GM19193 (cell line): ENCODE data around the gene A4GALT.

Source experiments
- POLR2A ChIP-seq: IDR thresholded peaks from 4 replicates; pipeline ENCODE4 v1.6.1; 2011; ENCODE audit not compliant: insufficient read depth, insufficient read length; ENCODE audit errors: extremely low read depth

The A4GALT gene

DNA sequence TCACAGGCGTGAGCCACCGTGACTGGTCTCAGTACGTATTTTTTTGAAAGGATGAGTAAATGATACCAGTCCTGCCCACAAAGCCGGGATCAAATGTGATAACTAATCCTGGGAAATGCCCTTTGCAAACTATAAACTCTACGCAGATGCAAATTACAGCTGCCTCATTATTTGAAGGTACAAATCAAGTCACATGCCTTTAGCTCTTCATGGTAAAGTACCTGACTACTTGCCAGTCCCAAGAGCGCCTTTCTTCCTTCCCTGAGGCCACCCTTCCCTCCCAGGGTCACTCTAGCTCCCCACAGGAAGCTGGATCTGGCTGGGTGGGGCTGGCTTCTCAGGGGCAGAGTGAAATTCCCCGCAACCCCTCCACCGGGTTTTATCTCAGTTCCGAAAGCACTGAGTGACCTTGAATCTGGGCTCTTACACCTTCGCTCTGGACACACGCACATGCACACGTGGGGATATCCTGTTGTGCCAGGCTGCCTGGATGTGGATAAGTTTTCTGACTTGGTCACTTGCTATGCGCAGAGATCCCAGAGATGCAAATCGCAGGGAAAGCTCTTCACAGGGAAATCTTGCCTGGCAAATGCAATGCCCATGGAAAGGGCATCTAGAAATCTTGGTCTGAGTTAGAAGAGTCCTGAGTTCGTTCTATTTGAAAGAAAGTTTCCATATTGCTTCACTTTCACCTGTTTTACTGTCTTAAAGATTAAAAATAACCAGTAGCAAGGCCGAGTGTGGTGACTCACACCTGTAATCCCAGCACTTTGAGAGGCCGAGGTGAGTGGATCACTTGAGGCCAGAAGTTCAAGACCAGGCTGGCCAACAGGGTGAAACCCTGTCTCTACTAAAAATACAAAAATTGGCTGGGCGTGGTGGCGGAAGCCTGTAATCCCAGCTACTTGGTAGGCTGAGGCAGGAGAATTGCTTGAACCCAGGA lies 8.5 kb downstream of the A4GALT start:
- no peak for TF ChIP-seq POLR2A

DNA sequence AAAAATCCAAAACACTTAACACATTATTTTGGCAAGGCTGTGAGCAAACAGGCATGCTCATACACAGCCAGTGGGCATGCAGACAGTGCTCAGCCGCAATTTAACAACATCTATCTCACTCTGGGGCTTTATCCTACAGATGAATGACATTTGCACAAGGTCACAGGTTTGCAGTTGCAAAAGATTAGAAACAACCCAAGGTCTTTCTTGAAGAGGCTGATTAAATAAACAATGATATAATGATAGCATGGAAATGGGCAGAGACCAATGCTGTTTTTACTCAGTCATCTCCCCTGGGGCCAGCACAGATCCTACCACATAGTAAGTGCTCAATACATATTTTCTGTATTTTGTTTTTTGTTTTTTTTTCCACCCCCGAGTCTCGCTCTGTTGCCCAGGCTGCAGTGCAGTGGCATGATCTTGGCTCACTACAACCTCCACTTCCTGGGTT lies 9.4 kb downstream of the A4GALT start:
- TF ChIP-seq POLR2A, result no peak

DNA sequence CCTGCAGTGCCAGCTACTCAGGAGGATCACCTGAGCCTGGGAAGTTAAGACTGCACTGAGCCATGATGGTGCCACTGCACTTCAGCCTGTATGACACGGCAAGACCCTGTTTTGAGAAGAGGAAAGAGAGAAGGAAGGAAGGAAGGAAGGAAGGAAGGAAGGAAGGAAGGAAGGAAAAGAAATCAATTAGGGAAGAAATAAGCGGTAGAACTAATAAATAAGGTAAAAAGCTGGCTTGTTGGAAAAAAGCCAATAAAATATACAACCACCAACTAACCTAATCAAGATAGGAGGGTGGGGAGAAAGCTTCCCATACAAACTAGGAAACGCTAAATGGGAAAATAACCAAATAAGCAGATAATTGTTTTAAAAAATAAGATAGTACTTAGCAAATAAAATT lies 12.3 kb downstream of the A4GALT start:
- TF ChIP-seq POLR2A, result no peak

DNA sequence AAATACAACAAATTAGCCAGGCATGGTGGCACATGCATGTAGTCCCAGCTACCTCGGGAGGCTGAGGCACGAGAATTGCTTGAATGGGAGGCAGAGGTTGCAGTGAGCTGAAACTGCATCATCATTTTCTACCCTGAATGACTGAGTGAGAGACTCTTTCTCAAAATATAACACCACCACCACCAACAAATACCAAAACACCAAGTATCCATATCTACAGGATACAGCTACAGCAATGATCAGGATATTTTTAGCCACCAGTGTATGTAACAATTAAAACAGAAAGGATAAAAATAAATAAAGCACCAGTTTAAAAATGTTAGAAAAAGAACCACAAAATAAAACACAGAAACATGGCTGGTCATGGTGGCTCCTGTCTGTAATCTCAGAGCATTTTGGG lies 13.2 kb downstream of the A4GALT start:
- no peak for TF ChIP-seq POLR2A

DNA sequence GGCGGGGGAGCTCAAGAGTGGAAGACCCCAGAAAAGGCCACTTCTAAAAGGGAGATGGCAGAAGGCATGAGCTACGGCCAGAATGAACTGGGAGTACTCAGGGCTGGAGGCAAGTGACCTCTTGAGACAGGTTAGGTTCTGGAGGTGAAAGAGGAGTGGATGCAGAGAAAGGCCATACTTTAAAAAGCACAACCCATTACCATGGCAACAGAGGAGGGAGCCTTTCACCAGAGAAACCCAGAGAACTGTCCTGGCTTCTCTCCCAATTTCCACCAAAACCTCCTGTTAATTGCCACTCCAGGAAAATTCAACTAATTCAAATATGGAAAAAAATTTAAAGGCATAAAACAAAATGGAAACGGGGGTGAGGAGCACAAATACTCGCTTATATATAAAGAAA lies 15.8 kb downstream of the A4GALT start:
- no peak for TF ChIP-seq POLR2A

DNA sequence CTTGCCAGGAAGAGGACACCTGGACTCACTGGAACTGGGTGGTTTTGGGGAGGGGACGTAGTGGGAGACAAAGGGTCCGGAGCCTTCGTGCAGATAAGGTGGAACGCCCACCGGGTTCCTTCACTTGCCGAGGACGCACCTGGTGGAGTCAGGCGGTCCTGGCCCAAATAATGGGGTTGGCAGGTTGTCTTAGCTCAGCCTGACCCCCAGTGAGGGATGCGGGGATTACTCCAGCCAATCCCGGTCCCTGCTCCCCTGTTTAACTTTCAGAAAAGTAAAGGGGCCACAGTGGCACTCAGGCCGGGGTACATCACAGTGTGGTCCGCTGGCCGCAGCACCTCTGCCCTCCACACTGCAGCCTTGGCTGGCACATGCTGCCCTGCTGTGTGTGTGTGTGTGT lies 18.0 kb downstream of the A4GALT start:
- no peak for TF ChIP-seq POLR2A

DNA sequence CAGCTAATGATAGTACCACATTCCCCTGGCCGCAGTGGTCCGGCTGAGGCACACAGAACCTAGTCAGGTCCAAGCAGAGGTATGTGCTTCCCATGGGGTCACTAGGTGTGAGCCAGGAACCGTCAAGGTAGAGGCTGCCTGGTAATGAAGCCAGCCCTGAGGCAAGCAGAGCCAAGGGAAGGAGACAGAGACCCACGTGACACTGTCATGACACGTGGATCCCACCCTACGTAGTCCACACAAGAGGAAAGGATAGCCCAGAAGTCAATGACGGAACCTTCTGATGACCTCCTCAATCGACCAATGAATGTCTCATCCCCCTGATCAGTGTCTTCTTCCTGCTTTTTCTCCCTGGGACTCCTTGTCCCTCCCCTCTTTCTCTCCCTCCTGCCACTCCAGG lies 19.0 kb downstream of the A4GALT start:
- TF ChIP-seq POLR2A, result no peak

DNA sequence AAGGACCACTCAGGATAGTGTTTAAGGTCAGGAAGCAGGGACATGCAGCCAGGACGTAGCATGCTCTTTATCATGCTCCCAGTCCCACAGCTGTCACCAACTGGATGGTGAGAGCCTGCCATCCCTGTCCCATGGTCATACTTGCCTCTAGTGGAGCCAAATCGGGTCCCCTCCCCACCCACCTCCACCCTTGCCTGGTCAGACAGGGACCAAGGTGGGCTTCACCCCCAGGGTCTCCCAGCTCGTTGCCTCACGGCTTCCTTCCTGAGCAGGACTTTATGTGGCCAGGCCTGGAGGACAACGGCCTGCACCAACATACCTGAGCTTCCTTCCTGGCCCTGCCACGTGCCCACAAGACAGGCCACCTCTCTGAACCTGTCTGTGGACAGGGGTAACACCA lies 19.8 kb downstream of the A4GALT start:
- TF ChIP-seq POLR2A, result no peak

DNA sequence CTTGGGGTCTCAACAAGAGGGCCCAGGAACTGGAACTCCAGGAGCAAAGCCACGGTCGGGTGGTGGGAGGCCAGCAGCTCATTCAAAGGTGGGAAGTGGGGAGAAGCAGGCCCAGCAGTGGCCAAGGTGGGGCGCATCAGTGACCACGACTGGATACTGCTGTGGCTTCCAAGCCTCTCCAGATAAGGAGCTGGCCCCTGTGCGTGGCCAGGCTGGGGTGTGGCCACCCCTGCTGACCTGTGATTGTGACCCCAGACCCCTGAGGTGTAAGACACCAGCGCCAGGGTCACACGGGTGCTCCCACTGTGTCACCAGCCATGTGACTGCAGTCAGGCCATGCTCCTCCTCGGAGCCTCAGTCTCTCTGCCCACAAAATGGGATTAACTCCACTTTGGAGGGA lies 20.3 kb downstream of the A4GALT start:
- no peak for TF ChIP-seq POLR2A

DNA sequence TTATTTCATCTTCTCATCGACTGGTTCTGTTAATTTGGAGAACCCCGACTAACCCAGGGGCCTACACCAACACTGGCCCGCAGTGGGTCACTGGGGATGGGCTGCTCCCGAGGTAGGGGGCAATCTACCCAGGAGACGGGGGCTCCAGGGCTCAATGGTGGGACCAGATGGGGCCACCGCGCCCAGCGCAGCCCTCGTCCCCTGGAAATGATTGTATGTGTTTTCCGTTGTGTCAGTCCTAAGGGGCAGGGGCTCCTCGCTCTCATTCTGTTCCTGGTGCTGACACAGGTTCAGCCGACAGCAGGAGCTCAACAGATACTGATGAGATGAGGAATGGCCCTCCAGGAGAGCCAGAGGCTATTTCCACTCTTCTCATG lies 20.7 kb downstream of the A4GALT start:
- TF ChIP-seq POLR2A, result no peak

DNA sequence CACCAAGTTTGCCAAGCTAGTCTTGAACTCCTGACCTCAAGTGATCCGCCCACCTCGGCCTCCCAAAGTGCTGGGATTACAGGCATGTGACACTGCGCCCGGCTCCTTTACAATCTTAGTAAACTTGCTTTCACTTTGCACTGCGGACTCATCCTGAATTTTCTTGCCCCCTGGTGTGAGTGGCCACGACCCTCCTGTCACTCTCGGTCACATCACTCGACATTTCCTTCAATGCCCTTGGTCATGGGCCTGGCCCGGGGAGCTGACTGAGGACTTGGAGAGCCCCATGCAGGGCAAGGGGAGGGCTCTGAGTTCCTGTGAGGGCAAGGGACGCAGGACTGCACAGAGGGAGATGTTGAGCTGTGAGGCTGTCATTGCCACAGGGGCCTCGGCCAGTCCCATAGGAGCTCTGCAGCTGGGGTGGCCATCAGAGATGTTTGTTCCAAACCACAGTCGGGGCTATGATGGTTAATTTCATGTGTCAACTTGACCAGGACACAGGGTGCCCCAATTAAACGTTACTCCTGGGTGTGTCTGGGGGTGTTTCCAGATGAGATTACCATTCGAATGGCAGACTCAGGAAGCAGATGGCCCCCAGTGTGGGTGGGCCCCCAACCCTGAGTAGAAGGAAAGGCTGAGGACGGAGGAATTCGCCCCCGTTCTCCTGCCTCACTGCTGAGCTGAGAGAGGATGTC lies 21.2 kb downstream of the A4GALT start:
- TF ChIP-seq POLR2A, result no peak

DNA sequence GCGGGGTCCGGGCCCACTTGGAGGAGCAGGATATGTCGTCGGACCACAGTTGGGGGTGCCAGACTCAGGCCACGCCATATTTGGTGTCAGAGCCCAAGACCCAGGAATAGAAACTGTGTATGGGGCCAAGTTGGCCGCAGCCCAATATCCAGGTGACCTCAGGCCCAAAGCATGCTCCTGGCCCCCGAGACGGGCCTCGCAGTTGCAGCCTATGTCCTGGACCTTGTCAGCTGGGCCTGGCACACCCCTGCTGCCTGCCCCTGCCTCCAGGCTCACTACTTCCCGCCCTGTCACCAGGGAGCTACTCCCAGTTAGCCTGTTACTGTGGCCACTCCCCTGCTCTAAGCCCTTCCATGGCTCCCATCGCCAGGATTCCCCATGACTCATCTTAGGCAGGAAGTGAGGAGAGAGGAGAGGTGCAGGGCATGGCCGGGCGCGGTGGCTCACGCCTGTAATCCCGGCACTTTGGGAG lies 23.1 kb downstream of the A4GALT start:
- no peak for TF ChIP-seq POLR2A

DNA sequence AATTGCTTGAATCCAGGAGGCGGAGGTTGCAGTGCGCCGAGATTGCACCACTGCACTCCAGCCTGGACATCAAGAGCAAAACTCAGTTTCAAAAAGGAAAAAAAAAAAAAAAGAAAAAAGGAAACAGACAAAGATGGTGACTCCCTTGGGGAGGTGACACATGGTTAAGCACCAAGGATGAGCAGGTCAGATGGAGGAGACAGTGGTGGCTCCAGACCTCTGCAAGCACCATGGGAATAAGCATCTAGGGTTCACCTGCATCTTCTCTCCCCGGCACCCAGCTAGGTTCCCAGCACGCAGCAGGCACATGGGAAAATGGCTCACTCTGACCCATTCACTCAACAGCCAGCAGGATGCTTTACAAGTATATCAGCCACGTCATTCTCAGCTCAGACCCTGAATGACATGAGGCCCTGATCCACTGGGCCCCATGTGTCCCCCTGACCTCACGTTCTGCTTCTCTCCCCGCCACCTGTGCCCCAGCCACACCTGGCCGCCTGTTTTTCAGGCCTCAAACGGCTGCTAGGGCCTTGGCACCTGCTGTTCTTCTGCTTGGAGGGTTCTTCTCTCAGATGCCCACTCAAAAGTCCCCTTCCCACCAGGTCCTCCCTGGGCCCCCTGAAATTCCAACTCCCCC lies 24.2 kb downstream of the A4GALT start:
- no peak for TF ChIP-seq POLR2A

DNA sequence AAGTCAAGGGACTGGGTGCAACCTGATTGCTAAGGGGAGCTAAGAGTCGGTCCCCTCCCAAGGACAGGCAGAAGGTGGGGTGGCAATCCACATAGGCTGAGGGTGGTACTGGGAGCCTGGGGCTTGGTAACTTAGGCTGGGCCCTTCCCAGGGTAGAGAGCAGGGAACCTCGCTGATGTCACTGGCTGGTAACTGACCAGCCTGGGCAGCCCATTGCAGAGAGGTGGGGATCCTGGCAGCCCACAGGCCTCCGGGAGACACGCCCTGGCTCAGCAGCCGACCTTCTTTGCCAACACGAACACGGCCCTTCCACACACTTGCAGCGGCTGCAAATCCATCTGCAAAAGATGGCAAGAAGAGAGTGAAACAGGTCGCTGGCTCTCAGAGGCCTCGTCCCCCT lies 25.4 kb downstream of the A4GALT start:
- TF ChIP-seq POLR2A, result no peak
